Fibroblast of pulmonary artery (primary cell): ENCODE results near the gene MIER1.
A peak's percentile ranks its signal among the peaks of the same experiment; 100 is the strongest.

ENCODE experiments used
- DNase-seq: peaks from one replicate; pipeline ENCODE4 v3.0.0-alpha.2; 2010; ENCODE audit warnings: low read depth
- H3K4me3 ChIP-seq: replicated peaks from 2 replicates; pipeline ENCODE4 v1.5.1; 2011; ENCODE audit warnings: low read depth, mild to moderate bottlenecking, control low read depth, low read length, moderate library complexity
- TF ChIP-seq, protein P1 (sequence below): IDR thresholded peaks from 2 replicates; pipeline ENCODE4 v1.5.1; 2011; ENCODE audit warnings: mild to moderate bottlenecking, control low read depth, low read length, inconsistent platforms; ENCODE audit errors: missing control alignments

MIER1 gene

DNA sequence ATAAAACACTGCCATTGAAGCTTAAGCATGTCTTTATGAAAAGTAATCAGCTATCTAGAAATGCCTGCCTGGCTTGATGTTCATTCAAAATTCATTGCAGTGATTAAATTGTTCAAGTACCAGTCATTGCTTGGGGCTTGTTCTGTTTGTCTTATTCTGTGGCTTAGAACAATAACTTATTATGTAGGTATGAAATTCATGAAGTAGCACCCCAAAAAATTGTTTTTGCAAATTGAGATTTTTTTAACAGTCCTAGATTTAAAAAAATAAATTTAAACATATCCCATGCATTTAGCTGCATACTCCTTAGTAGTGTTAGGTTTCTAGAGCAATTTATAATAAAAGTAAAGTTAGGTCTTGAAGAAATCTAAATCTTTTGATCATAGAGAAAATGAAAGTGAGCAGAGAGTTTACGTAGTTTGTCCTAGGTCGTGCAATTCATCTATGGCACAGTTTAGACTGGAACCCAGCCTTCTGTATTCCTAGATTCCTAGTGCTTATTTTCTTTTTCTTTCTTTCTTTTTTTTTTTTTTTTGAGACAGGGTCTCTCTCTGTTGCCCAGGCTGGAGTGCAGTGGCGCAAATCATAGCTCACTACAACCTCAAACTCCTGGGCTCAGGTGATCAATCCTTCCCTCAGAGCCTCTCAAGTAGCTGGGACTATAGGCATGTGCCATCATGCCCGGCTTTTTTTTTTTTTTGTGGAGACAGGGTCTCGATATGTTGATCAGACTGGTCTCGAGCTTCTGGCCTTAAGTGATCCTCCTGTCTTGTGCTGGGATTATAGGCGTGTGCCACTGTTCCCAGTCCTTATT lies 9.3 kb downstream of the MIER1 start:
- peak overlapping the region; percentile 8 for H3K4me3 ChIP-seq
- DNase-seq: no peak
- TF ChIP-seq, protein P1, sequence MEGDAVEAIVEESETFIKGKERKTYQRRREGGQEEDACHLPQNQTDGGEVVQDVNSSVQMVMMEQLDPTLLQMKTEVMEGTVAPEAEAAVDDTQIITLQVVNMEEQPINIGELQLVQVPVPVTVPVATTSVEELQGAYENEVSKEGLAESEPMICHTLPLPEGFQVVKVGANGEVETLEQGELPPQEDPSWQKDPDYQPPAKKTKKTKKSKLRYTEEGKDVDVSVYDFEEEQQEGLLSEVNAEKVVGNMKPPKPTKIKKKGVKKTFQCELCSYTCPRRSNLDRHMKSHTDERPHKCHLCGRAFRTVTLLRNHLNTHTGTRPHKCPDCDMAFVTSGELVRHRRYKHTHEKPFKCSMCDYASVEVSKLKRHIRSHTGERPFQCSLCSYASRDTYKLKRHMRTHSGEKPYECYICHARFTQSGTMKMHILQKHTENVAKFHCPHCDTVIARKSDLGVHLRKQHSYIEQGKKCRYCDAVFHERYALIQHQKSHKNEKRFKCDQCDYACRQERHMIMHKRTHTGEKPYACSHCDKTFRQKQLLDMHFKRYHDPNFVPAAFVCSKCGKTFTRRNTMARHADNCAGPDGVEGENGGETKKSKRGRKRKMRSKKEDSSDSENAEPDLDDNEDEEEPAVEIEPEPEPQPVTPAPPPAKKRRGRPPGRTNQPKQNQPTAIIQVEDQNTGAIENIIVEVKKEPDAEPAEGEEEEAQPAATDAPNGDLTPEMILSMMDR: no peak

- TF ChIP-seq, protein P1: no peak
- DNase-seq: no peak
- no peak overlapping the region for H3K4me3 ChIP-seq
These were observed 12.9 kb downstream of the MIER1 start for GRCh38 chr1:66937529-66938234.

DNA sequence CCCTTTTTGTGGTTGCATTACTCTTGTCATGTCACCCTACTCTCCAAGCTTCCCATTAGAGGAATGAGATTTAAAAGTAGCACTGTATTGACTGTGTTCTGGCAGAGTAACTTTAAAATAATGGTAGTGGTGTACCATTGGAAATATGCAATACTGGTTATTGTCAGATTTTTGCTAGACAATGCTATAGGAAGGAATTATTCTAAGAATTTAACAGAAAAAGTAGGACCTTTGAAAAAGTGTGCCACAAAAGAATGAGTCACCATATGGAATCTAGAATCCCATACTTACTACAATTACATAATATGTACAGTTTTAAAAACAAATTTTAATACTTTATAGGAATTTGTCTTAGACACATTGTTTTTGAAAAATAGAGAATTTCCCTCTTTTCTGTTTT lies 13.8 kb downstream of the MIER1 start:
- DNase-seq: peak; percentile 58
- TF ChIP-seq, protein P1: no peak
- no peak overlapping the region for H3K4me3 ChIP-seq

GRCh38 chr1:66940981-66941380 lies 16.2 kb downstream of the MIER1 start:
- DNase-seq: peak; percentile 42
- TF ChIP-seq, protein P1: no peak
- no peak overlapping the region for H3K4me3 ChIP-seq

DNA sequence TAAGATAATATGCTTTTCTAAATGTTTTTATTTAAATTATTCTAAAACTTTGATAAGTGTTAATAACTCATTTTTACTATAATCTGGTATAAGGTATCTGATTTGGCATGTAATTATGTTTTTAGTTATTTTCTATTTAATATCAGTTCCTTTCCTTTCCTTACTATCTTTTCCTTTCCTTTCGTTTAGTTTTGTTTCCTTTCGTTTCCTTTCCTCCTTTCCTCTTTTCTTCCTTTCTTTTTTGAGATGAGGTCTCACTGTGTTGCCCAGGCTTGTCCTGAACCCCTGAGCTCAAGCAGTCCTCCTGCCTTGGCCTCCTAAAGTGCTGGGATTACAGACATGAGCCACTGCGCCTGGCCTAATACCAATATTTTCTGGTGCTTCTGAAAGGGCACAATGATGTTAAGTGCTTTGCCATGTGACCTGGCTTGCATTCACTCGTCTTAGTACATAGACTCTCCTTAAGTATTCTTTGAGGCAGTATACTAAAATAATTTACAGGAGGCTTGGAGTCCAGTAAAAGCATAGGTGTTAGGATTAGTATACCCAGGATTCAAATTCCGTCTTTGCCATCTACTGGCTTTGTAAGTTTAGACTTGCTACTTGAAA lies 18.7 kb downstream of the MIER1 start:
- DNase-seq: no peak
- TF ChIP-seq, protein P1: no peak
- H3K4me3 ChIP-seq: no peak overlapping the region

- H3K4me3 ChIP-seq: no peak overlapping the region
- peak; percentile 80 for DNase-seq
- TF ChIP-seq, protein P1: no peak
These were observed 19.8 kb downstream of the MIER1 start for GRCh38 chr1:66944330-66945274.
